K562 (cell line): Measurements from ENCODE around the gene WTAP.

ENCODE experiments used
- CTCF ChIP-seq, 3 experiments: IDR thresholded peaks in 2 of 3; conservative IDR thresholded peaks in 1 of 3; 2 replicates each; pipeline ENCODE4 v1.5.1; 2011 to 2012; ENCODE audit warnings: low read length in 3 of 3, mild to moderate bottlenecking in 3 of 3, control low read depth in 2 of 3, improper control_type of control experiment in 1 of 3, inconsistent platforms in 1 of 3, low read depth in 1 of 3, mixed read lengths in 1 of 3, moderate library complexity in 1 of 3; ENCODE audit not compliant: insufficient read depth in 2 of 3
- RFX1 ChIP-seq: fragments of 450-650 bp; IDR thresholded peaks from 2 replicates; pipeline ENCODE4 v1.6.1; 2016; ENCODE audit warnings: mild to moderate bottlenecking, moderate library complexity
- SIX5 ChIP-seq, 2 experiments: IDR thresholded peaks; 2 replicates each; pipeline ENCODE4 v1.6.1; 2011; ENCODE audit warnings: low read length in 2 of 2, borderline replicate concordance in 1 of 2, low read depth in 1 of 2, mild to moderate bottlenecking in 1 of 2, moderate library complexity in 1 of 2; ENCODE audit not compliant: insufficient read depth in 1 of 2
- TCF7 ChIP-seq: sonication (generic); IDR thresholded peaks from 2 replicates; pipeline ENCODE4 v1.6.1; 2016; ENCODE audit warnings: antibody characterized with exemption, borderline replicate concordance
- ZNF263 ChIP-seq: sonication (generic); formaldehyde crosslinking; IDR thresholded peaks from 2 replicates; pipeline ENCODE4 v1.8.0; 2022; ENCODE audit warnings: mild to moderate bottlenecking, missing genetic modification reagents, borderline replicate concordance
- ZNF830 ChIP-seq: fragments of 250-450 bp; sonication (Bioruptor Pico); IDR thresholded peaks from 2 replicates; pipeline ENCODE4 v1.5.0; 2021; ENCODE audit warnings: mild to moderate bottlenecking

GRCh38 chr6:159687341-159687740 is 40.0 kb upstream of the WTAP start:
- TF ChIP-seq TCF7 (no peak), ZNF830 (CRISPR knock-in tag) (no peak), CTCF (IDR thresholded peaks at IDR 0.05 in 2 of 3, conservative IDR thresholded peaks at IDR 0.05 in 1 of 3; ENCODE audit: insufficient read depth in 2 of 3, low read depth in 1 of 3, low read length in 3 of 3) (no peak; a peak in 1 of 6 replicates), SIX5 (IDR thresholded peaks at IDR 0.05; ENCODE audit: borderline replicate concordance in 1 of 2, insufficient read depth in 1 of 2, low read depth in 1 of 2, low read length in 2 of 2) (no peak), ZNF263 (CRISPR knock-in tag) (no peak), RFX1 (no peak)
